DND-41 (cell line): Measurements from ENCODE around the gene RAB7B.

Experiments
- ATAC-seq: fragments of 200-7000 bp; cut with Tn5 transposase; 3 replicates; pipeline ENCODE4 v1.9.1; 2021; ENCODE audit warnings: low read depth; ENCODE audit not compliant: insufficient read depth
- DNase-seq: peaks from one replicate; pipeline ENCODE4 v3.0.0-alpha.2; 2020
- H2AFZ ChIP-seq: 2 replicates; pipeline ENCODE4 v1.6.0; 2012; ENCODE audit warnings: low read depth, low read length
- H3K27ac ChIP-seq: 2 replicates; pipeline ENCODE4 v1.5.1; 2012; ENCODE audit warnings: low read length, inconsistent platforms
- H3K27me3 ChIP-seq: fragments of 200-600 bp; sonication (generic); 2 replicates; pipeline ENCODE4 v1.6.0; 2012; ENCODE audit warnings: low read length, mild to moderate bottlenecking, inconsistent platforms; ENCODE audit not compliant: insufficient read depth, poor library complexity
- H3K36me3 ChIP-seq: 2 replicates; pipeline ENCODE4 v1.5.1; 2012; ENCODE audit warnings: low read length, inconsistent platforms; ENCODE audit not compliant: insufficient read depth
- H3K4me1 ChIP-seq: 2 replicates; pipeline ENCODE4 v1.5.1; 2012; ENCODE audit warnings: mild to moderate bottlenecking, low read length; ENCODE audit not compliant: insufficient read depth
- H3K4me2 ChIP-seq: 2 replicates; pipeline ENCODE4 v1.6.0; 2012; ENCODE audit warnings: mild to moderate bottlenecking, moderate library complexity, low read length, inconsistent platforms; ENCODE audit not compliant: insufficient read depth
- H3K4me3 ChIP-seq, 2 experiments: fragments of 200-600 bp in 1 of 2; shearing (Covaris generic) in 1 of 2; 2 replicates each; pipeline ENCODE4 v1.5.1; 2012 to 2016; ENCODE audit warnings: inconsistent platforms in 2 of 2, low read length in 2 of 2, mild to moderate bottlenecking in 2 of 2, low read depth in 1 of 2, moderate library complexity in 1 of 2
- H3K79me2 ChIP-seq: 2 replicates; pipeline ENCODE4 v1.6.0; 2012; ENCODE audit warnings: low read length, inconsistent platforms; ENCODE audit not compliant: insufficient read depth
- H3K9ac ChIP-seq: 2 replicates; pipeline ENCODE4 v1.6.0; 2012; ENCODE audit warnings: low read depth, mild to moderate bottlenecking, inconsistent platforms, low read length, moderate library complexity
- H3K9me3 ChIP-seq: 2 replicates; pipeline ENCODE4 v1.5.1; 2012; ENCODE audit warnings: low read length, moderate library complexity, mild to moderate bottlenecking, inconsistent platforms; ENCODE audit not compliant: insufficient read depth, severe bottlenecking
- H4K20me1 ChIP-seq: 2 replicates; pipeline ENCODE4 v1.6.0; 2012; ENCODE audit warnings: low read length; ENCODE audit not compliant: insufficient read depth
- CTCF ChIP-seq: IDR thresholded peaks from 2 replicates; pipeline ENCODE4 v1.5.1; 2012; ENCODE audit warnings: borderline replicate concordance, low read length, moderate library complexity, mild to moderate bottlenecking; ENCODE audit not compliant: poor library complexity, severe bottlenecking; ENCODE audit errors: extremely low read depth
- EZH2 ChIP-seq: IDR thresholded peaks from 3 replicates; pipeline ENCODE4 v1.6.1; 2012; ENCODE audit warnings: borderline replicate concordance, low read depth, mild to moderate bottlenecking, moderate library complexity, low read length, inconsistent platforms; ENCODE audit not compliant: severe bottlenecking

Gene RAB7B

GRCh38 chr1:205927676-205928075, 75.5 kb downstream of the RAB7B start:
- Histone ChIP-seq H3K9ac (no peak overlapping the region), H3K36me3 (no peaks in the 10 kb centered on the region), H3K4me2 (no peak overlapping the region), H3K9me3 (no peaks in the 10 kb centered on the region), H3K4me3 (no peak overlapping the region), H4K20me1 (no peaks in the 10 kb centered on the region; the same call in 1 of the 2 replicates), H3K79me2 (no peaks in the 10 kb centered on the region), H3K27me3 (peaks cover 23% of the 10 kb centered on the region), H3K27ac (no peak overlapping the region), H3K4me1 (no peaks in the 10 kb centered on the region; the same call in 1 of the 2 replicates), H2AFZ (no peak overlapping the region)
- TF ChIP-seq CTCF (no peak), EZH2 (no peak)
- ATAC-seq (no peak), DNase-seq (no peak)

GRCh38 chr1:205927247-205927646, 75.9 kb downstream of the RAB7B start:
- no peaks in the 10 kb centered on the region; the same call in 1 of the 2 replicates for H3K4me1 ChIP-seq
- no peak for ATAC-seq
- DNase-seq: no peak
- TF ChIP-seq CTCF (no peak), EZH2 (no peak)
- H3K9me3 ChIP-seq: no peaks in the 10 kb centered on the region
- H3K4me3 ChIP-seq: no peak overlapping the region
- no peaks in the 10 kb centered on the region; the same call in 1 of the 2 replicates for H4K20me1 ChIP-seq
- H3K36me3 ChIP-seq: no peaks in the 10 kb centered on the region
- H3K9ac ChIP-seq: no peak overlapping the region
- no peaks in the 10 kb centered on the region for H3K79me2 ChIP-seq
- H3K27me3 ChIP-seq: peaks cover 23% of the 10 kb centered on the region
- H2AFZ ChIP-seq: no peak overlapping the region
- no peak overlapping the region for H3K27ac ChIP-seq
- no peak overlapping the region for H3K4me2 ChIP-seq
